NCI-H510A treated with DMSO at 0.1 percent for 48 hours (cell line): ENCODE results near the gene MXRA7.
A peak's percentile ranks its signal among the peaks of the same experiment; 100 is the strongest.

Experiments
- DNase-seq: peaks from one replicate; lab custom pipeline; 2025; lab: John Stamatoyannopoulos, UW

Gene MXRA7

DNA sequence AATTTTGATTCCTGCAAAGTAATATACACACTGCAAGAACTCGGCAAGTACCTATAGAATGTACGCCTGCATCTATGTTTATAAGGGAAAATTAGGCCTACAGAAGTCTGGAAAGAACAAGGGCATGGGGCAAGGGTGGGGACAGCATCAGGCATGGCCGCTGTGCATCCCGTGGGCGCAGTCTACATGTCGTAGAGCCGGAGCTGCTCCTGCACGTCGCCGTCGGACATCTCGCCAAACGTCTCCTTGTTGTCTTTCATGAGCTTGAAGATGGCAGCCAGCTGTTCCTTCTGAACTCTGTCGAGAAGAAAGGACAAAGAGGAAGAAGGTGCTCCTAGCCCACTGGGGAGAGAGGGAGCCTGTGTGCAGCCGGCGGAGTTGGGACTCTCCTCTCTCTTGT, 33.4 kb downstream of the MXRA7 start:
- DNase-seq, result no peak

DNA sequence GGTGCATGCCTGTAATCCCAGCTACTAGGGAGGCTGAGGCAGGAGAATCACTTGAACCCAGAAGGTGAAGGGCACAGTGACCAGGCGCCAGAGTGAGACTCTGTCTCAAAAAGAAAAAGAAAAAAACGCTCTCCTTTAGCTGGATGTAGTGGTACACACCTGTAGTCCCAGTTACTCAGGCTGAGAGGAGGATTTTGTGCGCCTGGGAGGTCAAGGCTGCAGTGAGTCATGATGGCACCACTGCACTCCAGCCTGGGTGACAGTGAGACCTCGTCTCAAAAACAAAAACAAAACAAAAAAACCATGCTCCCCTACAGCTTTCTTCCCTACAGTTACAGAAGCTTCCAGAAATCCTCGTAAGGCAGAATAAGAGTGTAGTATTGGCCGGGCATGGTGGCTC, 34.1 kb downstream of the MXRA7 start:
- DNase-seq, result no peak

DNA sequence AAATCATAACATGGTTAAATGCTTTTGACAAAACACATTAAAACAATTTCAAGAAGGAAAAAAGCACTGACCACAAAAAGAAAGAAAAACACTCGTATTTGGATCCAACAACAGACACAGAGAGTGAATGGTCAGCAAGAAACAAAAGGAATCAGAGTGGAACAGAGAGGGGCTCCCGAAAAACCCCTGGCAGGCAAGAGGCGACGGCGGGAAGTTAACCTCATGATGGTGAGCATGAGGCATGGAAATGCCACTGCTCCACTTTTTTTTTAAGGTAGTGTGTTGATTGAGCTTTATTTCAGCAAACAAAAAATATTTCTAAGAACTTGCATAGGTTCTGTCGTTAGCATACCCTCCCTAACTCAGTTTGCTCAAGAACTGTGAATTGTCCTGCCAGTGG, 35.1 kb downstream of the MXRA7 start:
- DNase-seq, result no peak

DNA sequence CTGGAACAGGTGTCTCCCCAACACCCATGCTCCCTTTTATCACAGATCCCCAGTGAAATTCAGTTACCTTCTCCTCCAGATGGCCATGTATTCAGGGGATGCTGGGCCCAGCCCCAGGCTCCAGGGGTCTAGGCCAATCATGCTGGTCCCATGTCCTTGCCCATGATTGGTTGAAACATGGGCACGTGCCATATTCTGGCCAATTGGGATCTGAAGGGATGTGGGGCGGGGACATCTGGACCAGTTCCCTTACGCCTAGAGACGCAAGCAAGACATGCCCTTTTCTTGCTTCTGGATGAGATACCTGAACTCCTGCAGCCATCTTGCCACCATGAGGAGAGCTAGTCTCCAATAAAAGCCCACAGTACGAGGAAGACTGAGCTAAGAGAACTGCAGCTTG, 36.2 kb downstream of the MXRA7 start:
- no peak for DNase-seq

DNA sequence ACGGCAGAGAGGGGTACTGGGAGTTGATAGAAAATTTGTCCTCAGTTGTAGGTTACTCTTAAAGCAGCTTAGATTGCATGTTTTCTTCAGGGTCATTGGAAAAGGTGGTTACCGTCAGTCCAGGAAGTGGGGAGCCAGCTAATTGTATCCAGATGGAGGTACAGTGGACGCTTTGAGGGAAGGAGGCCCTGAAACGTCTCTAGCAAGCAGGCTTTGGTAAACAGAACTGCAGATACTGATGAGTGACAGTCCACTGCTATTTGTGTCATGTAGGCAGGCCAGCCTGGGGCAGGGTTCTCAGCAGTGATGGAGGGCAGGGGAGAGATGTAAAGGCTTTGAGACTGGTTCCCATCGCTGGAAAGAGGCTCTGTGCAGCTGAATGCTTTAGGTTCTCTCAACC, 37.0 kb downstream of the MXRA7 start:
- DNase-seq, result no peak

DNA sequence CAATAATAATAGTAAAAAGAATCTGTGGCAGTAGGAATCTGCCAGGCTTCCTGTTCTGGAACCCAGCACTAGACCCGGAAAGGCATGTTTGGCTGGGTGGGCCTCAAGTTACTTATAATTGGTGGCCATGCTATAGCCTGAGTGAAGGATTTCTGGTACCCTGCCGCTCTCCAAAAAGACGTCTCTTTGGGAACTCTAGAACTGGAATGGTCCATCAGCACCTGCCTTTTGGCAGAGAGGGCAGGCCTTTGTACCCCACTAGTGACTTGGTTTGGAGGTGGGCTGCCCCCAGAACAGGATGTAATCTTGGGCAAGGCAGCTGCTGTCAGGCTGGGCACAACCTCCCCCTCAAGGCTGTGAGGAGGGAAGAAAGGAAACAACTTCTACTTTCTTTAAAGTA, 37.9 kb downstream of the MXRA7 start:
- no peak for DNase-seq

DNA sequence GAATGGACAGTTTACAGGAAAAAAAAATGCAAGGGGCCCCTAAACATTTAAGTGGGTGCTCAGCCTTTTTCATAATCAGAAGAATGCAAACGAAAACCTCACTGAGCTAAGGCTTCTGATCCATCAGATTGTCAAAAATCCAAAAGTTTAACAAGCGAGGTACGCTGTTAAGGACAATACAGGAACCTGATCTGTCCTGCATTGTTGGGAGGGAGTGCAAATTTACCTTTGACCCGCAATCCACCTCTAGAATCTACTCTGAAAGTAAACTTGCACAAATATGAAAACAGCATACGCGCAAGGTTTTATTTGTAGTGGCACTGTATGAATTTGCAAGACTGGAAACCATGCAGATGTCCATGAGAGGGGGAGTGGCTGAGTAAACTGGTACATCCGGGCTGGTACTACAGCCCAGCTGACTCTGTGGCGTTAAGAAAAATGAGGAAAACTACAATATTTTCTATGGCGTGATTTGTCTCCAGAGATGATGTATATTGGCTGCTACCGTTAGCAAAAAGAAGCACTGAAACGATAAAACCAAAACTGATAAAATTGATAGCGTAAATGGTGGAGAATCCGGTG, 38.4 kb downstream of the MXRA7 start:
- DNase-seq, result peak; percentile 63

DNA sequence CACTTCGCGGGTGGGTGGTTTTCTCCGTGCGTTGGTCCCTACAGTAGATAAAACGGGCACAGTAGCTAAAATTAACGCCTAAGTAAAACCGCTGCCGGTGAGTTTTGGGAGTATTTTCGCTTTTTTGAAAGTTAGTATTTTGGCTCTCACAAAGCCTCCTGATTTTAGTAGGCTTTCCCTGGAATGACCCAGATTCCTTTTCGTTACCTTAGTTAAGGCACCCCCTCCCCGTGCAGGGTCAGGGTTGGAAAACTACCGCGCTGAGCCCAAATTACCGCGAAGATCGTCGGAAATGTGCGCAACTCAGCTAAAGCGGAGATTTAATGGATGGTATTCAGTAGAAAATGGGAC, 38.9 kb downstream of the MXRA7 start:
- no peak for DNase-seq

DNA sequence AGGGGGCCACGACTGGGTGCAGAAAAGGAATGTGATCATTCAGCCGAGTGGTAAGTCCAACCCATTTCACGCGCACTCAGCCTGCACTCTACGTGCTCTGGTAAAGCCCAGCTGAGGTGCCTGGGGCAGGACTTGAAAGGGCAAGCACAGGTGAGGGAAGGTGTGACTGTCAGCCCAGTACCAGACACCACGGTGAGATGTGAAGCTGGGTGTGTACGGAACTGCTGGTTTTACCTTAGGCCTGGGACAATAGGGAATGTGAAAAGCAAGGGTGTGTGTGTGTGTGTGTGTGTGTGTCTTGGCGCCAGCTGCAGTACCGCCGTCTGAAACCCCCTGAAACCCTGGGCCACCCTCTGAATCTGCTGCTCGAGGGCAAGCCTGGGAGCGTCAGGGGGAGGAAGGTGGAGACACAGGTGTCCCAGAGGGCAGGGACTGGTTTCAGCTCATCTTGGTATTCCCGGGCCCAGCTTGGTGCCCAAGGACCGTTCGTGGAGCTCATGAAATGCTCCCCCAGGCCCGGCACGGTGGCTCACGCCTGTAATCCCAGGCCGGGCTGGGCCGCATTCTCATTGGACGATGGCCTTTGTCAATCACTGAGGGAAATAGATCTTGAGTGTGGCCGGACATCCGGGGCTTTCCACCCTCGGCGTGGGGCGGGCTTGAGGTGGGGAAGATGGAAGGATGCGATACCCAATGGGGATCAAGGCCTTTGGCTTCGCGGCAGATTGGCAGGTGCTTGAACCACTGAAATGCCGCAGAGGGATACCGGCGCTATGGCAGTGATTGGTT, 39.4 kb downstream of the MXRA7 start:
- peak; percentile 99 for DNase-seq

DNA sequence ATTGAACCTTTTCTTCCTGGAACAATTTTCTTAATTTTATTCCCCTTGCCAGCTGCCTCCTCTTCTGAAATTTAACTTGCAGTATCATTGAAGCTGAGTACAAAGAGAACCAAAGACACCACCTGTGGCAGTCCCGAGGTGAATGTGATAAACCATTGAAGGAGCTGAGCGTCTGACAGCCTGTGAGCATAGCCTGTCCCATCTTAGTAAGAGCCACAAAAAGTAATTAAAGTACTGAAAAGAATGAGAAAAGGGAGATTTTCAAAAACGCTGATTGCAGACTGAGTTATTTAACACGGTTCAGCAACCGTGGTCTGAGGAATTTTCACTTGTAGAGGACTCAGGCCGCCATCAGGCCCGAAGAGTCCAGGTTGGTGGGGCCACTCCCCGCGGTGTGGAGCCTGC, 40.0 kb downstream of the MXRA7 start:
- peak; percentile 47 for DNase-seq

DNA sequence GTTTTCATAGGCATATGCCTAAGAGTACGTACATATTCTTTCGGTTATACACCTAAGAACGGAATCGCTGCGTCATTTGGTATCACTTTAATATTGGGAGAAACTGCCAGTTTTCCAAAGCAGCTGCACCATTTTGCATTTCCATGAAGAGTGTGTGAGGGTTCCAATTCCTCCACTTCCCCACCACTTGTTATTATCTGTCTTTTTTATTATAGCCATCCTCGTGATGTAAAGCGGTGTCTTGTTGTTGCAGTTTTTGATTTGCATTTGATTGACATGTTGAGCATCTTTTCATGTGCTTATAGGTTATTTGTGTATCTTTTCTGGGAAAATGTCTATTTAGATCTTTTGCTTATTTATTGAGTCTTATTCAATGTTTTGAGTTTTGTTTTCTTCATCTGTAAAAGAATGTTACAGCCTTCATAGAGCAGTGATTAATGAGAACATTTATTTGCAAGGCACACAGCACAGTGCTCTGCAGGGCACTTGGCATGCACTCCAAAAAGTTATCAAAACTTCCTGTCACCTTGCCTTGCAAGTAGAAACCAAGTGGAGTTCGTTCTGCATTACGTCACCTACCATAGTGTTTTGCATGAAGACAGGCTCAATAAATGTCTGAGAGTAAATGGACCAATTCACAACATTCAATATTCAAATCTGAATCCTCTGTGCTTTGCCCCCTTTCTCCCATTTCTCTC, 40.6 kb downstream of the MXRA7 start:
- peak; percentile 47 for DNase-seq

DNA sequence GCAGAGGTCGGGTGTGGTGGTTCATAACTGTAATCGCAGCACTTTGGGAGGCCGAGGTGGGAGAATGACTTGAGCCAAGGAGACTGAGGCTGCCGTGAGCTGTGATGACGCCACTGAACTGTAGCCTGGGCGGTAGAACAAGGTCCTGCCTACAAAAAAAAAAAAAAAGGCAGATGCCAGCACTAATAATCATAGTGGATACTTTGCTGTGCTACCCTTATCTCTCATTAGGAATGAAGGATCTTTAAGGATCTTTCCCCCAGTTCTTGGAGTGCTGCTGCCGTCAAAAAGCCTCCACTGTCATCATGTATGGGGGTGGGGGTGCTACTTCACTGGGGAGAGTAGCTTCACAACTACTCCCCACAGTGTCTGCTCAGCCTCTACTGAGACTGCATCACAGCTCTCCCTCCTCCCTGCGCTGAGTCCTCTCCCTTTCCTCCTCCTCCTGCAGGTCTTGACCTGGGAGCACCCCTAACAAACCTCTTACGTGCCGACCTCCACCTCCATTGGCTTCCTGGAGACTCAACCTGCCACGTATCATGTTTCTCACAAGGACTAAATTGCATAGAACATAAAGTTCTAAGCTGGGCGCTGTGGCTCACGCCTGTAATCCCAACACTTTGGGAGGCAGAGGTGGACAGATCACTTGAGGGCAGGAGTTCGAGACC, 42.8 kb downstream of the MXRA7 start:
- DNase-seq, result no peak

DNA sequence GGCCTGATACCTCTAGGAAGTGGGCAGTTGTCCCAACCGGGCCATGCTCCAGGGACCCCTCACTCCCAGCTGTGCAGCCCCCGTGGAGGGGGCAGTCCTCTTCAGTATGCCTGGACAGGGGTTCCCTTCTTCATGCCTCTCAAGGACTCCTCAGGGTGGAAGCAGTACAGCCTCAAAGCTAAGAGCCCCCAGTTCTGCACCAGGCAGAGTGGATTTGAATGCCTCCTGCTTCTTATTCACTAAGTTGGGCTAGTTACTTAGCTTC, 43.3 kb downstream of the MXRA7 start:
- no peak for DNase-seq

DNA sequence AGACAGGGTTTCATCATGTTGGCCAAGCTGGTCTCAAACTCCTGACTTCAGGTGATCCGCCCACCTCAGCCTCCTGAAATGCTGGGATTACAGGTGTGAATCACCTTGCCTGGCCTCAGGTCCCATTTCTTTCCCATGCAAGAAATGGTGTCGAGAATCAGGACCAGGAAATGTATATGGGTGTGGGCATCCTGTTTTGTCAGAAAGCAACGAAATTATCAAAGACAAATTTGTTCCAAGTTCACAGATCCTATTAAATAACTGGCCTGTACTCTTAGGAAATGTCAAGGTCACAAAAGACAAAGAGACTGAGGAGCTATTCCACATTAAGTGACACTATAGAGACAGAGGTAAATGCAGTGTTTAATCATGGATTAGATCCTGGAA, 50.1 kb downstream of the MXRA7 start:
- DNase-seq, result no peak

DNA sequence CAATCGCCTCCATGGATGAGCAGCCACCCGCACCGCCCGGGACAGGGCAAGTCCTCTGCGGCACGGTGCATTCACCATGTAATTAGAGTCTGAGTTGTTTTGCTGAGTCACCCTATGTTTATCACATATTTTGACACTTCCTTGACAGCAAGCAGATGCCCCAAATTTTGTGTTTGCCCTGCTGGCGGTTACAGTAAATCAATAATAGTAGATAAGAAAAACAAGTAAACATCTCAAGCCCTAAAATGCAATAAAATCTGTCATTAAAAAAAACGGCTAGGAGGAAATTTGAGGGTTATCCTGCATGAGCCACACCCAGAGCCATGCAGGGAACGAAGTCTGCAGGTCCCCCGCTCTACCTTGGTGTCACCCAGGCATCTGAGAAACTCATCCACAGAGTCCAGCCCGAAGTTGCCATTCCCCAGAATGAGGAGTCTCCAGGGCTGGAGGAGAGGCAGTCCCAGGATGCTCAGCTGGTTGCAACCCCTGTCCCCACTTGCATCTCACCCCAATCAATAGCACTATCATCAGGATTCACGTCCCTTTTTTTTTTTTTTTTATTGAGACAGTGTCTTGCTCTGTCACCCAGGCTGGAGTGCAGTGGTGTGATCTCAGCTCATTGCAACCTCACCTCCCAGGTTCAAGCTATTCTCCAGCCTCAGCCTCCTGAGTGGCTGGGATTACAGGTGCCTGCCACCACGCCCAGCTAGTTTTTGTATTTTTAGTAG, 50.7 kb downstream of the MXRA7 start:
- DNase-seq, result no peak

DNA sequence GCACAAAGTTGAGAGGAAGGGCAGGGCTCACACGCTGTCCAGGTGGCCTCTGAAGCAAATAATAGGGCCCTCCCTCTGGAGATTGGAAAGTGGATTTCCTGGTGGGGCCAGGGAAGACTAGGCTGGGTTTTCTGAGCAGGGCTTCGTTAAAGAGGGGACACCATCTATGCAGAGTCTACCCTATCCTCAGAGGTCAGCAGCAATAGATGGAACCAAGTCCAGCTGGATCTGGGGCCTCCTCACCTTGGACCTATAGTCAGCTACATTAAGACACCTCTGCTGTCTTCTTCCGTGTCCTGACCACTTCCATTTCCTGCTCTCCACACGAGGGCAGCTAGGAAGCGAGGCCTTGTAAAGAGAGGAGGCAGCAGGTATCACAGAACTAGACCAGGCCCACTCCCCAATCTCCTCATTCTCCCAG, 52.5 kb downstream of the MXRA7 start:
- no peak for DNase-seq

DNA sequence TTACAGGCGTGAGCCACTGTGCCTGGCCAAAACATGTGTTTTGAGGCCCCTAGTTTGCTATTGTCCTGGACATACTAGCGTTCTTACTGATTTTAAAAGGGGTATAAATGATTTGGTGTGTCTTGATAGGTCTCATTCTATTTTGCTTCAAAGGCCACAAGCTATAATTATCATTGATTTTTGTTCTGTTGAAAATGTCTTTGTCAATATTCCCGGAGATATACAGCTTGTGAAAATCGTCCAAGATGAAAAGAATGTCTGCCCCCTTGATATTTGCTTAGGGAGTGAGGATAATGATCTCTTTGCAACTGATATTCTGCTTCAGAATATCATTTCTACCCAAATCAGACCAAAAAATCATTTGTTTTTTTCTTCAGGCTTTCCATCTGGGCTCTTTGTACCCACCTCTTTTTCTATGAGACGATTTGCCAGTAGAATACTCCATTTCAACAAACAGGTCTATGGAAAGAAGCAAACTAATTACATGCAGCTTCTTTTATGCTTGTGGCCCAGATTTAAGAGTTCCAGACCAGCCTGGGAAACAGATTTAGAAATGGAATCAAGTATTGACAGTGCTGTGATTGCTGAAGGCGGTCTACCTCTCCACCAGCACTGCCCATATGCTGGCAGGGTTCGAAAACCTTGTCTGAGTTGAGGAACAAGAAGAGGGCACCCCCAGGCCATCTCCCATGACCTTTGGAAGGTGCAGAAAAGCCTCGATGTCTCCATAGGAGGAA, 53.1 kb downstream of the MXRA7 start:
- no peak for DNase-seq

DNA sequence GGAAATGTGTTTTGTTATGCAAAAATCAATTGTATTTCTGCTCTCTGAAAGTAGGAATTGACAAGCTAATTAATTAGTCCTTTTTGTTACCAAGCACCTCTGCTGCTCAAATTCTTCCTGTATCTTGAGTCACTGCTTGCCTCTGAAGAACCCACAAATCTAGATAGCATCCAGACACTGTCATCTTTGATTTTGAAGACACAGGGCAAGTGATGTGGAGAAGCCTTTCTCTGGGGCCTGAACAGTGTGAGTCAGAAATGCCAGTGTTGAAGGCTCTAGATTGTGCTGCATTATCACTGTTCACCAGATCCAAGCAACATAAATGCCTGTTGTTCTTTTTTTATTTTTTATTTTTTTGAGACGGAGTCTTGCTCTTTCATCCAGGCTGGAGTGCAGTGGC, 56.4 kb downstream of the MXRA7 start:
- DNase-seq, result no peak

DNA sequence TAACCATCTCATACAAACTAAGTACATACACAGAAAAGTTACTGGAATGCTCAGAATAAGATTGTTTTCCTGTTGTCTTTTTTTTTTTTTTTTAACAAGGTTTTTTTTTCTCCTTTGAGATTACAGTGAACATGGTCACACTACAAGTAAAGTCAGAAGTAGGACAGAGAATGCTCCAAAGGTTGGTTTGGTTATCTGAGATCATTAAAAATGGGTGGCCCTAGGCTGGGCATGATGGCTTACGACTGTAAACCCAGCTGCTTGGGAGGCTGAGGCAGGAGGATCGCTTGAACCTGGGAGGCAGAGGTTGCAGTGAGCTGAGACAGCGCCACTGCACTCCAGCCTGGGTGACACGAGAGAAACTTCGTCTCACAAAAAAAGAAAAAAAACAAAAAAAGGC, 60.3 kb downstream of the MXRA7 start:
- no peak for DNase-seq

DNA sequence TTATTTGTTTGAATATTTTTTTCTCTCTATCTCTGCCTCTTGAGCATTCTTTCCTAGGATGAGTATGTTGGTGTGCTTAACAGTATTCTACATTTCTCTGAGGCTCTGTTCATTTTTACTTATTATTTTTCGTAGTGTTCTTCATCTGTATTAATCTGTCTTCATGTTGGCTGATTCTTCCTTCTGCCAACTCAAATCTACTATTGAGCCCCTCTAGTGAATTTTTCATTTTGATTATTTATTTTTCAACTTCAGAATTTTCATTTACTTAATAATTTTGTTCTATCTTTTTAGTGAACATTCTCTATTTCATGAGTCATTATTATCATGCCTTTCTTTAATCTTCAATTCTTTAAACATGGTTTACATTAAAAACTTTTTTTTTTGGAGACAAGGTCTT, 64.1 kb downstream of the MXRA7 start:
- DNase-seq, result no peak

DNA sequence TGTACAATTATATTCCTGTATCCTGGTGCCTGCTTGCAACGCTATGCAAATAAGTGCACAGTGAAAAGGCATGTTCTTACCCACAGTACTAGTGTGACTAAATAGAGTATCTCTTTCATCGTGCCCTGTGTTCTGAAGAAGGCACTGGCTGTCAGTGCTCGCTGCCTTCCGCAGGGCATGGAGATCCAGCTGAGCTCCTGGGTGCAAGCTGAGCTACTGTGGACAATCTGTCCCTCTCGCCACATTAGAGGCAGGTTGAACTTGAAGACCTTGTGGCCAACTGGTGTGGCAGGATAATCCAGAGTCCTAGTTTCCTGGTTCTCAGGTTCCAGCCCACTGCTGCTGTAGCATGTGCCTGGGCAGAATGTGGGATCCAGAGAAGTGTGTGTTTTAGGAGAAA, 65.3 kb downstream of the MXRA7 start:
- no peak for DNase-seq

DNA sequence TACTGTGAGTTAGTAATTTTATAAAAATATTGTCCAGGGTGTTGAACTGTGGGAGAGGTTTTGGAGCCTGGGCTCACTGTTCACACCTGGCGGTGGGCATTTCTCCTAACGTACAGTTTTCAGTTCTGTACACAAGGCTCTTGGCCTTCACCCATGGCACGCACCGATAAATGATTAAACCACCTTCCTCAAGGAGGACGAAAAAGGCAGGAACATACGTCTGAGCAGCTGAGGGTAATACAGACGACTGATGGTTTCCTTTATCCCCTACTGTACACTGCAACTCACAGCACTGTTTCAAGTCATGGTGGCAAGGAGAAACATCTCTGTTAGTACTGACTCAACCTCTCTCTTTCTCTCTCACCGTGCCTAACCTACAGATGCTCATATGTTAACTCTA, 65.8 kb downstream of the MXRA7 start:
- no peak for DNase-seq
